Activated gamma-delta T cell (primary cell): Measurements from ENCODE around the gene RFTN1.

Source experiments
- DNase-seq: peaks from one replicate; lab custom pipeline; 2025; lab: John Stamatoyannopoulos, UW

The RFTN1 gene

DNA sequence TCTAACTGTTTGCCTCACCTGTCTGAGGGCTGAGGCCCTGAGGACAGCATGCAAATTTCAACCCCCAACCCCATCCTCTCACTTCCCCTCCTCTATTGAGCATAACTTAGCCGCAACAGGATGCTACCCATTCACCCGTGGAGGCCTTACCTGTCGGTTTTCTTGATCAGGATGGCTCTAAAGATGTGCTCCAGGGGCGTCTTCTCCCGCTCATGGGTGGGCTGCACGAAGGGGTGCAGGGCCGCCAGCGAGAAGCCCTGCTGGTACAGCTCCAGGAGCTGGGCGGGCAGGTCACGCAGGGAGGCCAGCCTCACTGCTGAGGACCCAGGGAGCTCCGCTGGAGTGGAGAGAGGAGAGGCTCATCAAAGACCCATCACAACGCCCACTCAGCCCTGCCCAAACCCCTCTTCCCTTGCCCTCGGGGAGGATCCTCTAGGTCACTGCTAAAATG is 79.8 kb downstream of the RFTN1 start:
- DNase-seq, result no peak

DNA sequence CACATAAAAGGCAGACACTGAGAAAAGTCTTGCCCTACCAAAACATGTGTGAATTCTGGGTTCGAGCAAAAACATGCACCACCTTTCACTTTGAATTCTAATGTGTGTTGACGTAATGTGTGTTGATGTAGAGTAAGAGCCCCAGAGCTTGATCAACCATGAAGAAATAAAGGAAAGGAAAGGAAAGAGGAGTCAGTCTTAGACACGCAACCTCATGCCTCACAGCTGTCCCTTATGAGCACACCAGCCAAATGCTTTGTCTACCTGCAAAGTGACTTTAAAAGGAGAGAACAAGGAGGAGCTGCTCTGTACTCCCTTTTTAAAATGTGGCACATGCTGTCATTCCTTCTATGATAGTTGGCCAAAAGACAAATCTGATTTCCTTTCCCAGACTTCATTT is 80.8 kb downstream of the RFTN1 start:
- DNase-seq, result no peak

DNA sequence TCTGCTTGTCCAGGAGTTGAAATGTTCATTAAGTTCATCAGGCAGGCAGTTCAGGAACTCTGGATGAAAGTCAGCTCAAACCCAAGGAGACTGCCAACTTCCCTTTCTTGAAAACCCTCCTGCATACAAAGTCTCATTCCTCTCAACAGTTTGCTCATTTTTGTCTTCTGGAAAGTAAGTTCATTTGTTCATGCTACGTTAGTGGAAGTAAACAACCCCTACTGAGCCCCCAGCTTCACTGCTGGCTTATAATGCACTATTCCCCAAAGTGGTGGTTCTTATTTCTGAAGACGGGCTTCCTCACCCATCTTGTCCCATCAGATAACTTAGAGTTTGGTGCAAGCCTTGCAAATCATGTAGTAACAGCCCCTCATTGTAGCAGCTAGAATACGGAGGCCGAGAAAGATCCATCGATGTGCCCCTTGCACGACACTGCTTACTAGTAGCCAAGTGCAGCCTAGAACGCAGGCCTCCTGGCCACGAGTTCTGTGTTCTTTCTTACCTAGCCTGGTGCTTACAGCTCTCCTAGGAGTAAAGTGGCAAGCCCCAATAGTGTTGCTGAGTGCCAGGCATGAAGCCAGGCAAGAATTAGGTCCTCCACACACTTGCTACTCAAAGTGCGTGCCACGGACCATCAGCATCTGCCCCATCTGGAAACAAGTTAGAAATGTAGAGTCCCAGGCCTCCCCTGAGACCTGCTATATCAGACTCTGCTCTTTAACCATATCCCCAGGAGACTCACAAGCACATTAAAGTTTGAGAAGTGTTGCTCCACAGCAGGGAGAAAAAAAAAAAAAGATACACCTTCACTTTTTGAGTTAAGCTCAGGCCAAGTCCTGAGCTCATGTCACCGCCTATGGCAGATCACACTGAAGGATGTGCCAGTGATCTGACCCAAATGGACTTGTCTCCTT is 82.5 kb downstream of the RFTN1 start:
- DNase-seq, result no peak

DNA sequence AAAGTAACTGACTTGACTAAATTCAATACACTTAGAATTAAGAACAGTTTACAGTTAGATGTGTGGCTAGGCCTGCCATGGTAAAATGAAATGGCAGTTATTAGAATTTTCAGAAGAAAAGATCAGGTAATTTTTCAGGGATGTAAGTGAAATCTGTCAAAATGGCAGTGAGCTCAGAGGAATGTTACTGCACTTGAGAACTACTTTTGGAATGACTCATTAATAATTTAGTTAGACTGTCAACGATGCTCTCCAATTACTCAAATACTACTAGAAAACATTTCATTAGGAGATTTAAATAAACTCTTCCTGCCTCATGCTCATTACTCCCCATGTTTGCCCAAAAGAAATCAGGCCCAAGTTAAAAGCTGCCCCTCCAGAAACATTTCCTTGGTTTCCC is 84.4 kb downstream of the RFTN1 start:
- no peak for DNase-seq

DNA sequence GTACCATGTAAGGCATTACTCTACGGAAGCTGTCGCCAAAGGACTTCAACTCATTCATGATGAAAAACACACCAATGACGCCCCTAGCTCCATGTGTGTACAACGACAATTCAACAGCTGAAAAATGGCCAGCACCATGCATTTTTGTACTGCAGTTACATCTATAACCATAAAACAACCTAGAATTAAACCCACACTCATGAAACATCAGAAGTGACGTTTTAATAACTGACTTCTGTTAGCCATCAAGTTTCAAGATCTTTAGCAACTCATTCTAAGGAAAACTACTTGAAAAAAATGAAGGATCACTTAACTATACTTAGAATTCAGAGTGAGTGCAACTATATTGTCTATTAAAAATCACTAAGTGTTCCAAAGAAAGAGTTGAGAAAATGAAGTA is 84.9 kb downstream of the RFTN1 start:
- DNase-seq, result no peak

DNA sequence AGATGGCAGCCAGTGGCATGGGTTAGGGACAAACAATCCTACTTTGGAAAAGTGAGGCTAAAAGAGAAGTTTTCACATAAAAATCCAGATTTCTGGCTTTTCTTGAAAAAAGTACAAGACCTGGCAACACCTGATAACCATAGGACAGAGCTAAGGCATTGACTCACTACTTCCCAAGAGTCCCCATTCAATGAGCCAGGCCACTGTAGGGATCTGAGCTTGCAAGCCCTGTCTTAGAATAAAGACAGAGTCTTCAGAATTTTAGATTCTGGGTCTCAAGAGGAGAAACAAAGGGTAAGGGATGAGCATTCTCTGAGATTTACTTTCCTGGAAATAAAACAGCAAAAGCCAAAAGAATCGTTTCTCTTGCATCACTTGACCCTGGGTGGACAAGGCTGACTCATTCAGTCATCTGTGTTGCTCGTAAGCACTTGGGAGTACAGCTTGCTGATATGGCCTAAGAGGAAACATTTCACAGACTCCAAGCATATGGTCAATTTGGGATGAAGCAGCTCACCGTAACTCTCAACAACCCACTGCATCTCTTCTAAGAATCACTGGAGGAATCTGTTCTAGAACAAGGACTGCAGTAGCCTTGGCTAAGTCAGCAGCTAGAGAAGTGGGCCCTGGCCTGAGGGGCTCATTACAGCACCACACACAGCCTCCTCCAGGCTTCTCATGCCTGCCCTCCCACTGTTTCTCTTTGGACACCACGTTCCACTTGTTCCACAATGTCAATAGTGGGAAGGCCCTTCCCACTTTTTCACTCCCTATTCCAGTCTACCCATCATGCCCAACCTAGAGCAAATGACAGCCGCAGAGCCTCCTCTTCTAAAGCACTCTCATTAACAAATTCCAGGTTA is 86.2 kb downstream of the RFTN1 start:
- DNase-seq, result no peak

DNA sequence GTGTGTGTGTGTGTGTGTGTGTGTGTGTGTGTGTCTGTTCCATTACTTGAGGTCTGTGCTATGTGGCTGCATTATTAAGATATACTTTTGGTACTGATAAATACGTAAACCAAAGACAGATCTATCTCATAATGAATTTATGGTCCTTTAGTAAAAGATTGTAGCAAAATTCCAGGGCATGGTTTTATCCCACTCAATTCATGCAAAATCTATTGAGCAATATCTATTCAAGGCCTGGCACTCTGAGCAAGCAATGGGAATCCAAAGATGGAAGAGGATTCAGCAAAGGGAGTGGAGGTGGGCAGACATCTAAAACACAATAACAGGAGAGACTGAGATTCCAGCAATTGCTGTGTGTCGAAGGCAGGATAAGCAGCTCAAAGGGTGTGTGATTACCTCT is 86.8 kb downstream of the RFTN1 start:
- no peak for DNase-seq

DNA sequence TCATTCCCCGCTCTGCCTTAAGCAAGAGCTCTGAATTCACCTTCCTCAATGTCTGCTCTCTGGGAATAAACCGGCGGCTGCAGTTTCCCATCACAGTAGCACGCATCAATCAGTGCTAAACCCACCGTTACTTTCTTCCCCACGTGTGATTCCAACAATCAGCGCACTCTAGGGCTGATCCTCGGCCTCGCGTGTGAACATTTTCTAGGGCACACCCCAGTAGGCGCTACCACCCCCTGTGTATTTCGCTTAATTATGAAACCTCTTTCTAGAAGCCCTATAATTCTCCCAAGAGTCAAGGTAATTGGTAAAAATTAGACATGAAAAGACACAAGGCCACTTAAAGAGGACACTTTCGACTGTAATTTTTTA is 87.5 kb downstream of the RFTN1 start:
- no peak for DNase-seq

DNA sequence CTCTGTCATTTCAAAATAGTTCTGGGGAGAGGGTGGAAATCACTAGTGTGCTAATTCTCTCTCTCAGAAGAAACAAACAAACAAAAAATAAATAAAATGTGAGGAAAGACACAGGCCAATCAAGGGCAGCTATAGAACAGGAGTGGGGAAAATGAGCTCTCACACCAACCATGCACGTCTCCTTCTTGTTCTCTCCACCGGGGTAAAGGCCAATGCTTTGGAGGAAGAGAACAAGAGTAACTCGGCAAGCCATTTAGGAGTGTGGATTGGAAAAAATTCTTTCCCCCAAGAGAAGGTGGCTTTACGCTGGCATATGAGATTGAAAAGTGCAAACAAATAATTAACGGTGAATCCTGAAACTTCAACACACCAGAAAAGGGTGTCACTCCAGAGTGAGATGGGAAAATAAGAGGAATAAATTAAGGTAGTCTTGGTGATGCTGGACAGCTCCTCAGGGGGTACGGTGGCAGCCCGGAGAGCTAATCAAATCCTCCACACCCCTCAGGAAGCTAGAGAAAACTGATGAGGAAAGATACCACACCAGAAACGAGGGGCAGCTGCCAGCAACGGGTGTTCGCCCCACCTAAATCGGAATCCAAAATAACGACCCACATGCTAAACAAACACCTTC is 88.0 kb downstream of the RFTN1 start:
- no peak for DNase-seq

DNA sequence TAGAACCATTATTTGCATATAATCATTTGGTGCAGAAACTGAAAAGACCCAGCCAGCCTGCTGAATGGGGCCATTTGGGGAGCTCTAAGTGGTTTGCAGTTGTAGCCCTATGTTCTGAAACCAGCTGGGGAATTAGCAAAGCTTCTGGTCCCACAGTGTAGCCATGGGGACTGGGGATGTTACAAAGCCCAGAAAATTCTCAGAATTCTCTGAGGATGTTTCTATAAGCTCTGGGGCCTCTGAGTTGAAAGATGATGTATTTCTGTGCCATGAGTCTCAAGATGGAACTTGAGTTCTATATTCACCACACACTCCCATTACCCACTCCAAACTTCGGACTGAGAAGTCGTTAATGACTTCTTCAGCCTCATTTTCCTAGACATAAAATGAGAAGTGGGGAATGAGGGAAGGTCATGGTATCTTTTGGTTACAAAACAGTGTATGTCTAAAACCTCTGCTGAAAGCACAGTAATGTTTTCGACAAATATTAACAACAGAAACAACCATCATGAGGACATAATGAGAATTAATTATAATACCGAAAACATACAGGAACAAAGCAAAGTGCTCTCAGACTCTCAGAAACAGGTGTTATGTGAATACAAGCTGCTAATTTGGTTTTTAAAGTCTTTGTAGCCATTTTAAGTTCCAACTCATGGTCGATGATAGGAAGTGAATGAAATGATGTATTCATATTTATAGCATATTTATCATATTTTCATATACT is 89.4 kb downstream of the RFTN1 start:
- no peak for DNase-seq

DNA sequence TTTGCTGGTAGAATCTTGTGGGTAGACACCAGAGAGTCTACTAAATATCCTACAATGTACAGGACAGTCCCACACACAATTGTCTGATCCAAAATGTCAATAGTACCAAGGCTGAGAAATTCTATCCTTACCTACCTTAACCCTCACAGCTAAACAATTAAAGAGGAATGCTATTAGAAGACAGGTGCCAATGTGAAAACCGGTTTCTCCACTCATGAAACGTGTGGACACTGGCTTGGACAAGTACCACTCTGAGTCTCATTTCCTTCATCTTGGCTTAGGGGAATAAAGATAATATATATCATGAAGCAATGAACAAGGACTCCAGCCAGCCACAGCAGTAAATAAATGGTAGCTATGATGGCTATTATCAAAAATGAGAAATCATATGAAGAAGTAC is 90.2 kb downstream of the RFTN1 start:
- no peak for DNase-seq

DNA sequence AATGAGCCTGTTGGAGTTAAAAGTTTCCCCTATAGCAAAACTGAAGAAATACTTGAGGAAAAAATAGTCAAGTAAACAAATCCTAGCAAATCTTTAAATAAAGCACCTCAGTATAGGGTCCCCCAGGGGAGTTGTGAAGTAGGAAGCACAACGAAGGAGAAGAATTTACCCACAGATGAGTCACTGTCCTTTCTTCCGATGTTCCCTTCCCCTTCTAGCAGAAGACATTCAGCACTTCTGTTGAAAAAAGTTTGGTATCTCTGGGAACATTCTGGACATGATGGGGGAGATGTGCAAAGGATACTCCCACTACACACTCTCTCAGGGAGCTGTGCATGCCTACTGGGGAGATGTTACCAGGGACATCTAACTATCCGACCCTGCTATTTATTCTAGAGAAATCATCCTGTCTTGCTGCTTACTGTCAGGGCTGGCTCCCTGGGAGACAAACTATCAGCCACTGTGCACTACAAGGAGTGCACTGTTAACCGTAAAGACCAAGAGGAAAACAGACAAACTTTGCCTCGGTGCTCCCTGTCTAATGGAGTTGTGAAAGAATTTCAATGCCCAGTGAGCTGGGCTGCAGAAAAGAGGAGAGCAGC is 93.8 kb downstream of the RFTN1 start:
- no peak for DNase-seq

DNA sequence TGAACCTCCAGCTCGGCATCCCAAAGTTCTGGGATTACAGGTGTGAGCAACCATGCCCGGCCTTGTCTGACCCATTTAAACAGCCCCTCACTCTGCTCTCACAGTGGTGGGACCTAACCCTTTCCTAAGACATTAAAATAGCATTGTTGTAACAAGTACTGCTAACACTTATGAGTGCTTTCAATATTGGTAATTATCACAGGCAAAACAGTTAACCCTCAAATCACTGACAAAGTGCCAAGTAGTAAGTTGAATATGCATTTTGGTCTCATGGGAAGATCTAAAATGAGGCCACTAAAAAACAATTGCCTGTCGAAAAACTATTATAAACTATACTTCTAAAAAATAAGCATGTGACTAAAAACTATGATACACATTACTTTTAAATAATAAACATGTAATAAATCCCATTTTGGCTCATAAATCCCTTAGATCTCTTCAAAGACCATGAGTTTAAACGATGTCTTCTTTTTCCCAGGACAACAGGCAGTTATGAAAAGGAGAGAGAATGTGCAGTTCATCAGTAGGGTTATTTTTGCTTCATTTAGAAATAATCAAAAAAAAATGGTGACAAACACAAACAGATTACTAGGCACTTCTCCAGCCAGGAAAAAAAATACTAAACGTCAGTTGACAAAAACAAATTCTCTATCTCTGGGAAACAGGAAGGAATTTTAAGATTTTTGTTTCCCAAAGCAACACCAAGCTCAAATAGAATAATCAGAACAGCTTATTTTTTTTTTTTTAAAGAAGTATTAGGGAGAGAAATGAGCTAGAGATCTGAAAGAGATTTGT is 95.4 kb downstream of the RFTN1 start:
- DNase-seq, result no peak

DNA sequence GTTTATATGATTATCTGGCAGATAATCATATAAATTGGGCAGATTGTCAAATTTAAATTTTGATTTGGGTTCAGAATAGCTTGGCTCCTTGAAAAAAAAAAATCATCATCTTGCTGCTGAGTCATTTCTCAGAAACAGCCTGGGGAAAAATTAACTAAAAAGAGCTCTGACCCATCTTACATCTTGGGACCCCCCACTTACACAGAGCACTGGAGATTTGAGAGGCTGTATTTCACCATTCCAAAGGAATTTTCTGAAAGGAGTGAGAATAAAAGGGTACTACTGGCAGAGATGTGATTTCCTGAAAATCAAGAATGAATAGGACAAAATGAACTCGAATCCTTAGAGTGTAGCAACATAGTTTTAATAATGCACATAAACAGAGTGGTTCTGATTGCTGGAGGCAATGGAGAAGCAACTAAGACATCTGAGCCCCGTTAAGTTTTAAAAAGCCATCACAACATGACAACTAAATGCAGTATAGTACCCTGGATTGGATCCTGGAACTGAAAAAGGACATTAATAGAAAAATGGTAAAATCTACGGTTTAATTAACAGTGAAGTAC is 97.5 kb downstream of the RFTN1 start:
- DNase-seq, result no peak

DNA sequence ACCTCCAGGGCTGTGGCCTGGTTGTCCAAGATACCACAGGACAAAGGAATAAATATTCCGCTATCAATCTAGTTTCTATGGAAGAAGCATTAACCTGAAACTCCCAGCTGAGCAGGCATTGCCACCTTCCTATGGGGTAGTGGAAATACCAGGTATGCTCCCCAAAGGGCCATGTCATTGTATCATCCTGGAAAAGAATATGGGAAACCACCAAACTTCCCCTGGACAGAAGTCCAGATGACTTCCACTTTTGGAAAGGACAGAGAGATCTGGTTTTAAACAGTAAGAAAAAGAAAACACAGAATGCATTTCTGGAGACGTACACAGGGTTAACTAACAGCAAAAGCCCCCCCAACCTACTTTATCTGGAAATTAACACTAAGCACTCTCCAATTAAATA is 100.2 kb downstream of the RFTN1 start:
- DNase-seq, result no peak

DNA sequence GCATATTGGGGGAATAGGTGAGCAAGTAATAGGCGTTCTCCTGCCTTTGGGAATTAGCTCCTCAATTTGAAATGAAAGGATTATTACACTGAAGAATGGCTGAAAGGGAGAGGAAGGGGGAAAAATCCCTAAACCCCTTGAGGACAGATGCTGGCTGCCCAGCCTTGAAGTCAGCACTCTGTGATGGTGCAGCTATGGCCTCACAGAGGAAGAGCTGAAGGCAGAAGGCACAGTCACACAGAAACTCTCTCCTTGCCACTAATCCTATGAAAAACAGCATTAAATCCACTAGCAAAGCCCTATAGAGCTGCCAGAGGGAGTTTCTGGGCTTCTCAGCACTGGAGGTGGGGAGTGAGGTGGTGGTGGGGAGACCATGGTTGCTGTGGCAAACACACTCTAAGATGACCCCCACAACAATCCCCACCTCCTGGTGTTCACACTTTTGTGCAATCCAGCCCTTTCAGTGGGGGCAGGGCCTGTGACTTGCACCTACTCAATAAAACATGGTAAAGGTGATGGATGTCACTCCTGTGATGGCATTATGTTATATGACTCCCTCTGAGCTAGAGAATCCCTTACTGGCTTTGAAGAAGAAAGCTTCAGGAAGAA is 101.2 kb downstream of the RFTN1 start:
- no peak for DNase-seq

DNA sequence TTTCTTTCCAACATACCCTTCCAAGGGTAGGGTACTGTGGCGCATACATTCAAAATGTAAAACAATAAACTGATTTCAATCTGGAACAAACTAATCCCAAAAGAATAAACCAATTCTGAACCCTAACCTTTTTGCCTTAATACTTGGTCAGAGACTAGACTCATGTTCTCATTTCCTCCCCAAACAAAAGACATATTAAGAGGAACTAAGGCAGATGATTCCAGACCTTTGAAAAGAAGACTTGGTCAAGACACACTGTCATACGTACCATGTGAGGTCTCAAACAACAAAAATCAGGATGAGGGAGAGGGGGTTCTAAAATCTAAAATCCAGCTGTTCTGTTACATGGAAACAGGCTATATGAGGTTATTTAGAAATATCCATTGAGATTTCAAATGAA is 102.1 kb downstream of the RFTN1 start:
- no peak for DNase-seq

DNA sequence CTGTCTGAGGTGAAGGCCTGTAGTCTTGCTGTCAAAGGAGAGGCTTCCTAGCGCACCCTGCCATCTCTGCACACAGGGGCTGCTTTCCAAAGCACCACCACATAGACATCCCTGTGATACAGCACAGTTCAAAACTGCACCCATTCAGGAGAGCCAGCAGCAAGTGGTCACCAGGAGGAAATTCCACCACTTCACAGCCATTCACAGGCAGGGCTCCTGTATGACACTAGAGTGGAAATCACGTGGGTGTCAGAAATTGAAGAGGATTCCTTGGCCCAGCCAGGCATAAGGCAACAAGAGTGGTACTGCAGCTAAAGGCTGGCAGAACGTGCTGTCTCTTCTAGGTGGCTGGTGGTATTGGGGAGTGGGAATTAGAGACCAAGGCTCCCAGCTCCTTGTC is 102.8 kb downstream of the RFTN1 start:
- DNase-seq, result no peak

DNA sequence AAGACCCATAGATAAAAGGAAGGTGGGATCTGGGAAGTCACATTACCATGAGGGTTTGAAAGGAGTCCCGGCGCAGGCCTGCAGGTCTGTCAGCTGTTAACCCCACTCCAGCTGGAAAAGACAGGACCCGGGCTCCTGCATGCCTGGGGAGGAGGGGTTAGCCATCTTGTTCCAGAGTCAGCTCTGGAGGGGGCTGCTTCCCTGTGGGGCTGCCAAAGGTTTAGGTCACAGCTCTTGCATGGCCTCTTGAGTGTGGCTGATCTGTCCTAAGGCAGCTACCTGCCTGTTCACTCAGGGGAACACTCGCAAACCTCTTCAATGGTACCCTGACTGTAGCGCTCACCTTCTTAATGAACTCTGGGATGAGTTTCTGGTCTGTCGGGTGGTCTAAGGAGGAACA is 104.5 kb downstream of the RFTN1 start:
- DNase-seq, result no peak

DNA sequence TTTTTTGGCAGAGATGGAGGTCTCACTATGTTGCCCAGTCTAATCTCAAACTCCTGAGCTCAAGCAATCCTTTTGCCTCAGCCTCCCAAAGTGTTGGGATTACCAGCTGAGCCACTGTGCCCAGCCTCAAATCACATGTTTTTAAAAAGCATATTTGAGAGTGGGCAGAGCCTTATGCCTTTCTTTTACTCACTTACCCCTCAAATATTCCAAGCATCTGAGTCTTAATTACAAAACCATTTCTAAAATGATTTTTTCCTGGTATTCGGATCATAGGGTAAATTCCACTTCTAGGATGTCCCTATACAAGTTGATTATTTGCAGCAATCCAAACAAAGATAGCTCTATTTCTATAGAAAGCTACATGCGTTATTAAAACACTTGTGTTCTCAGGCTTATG is 106.1 kb downstream of the RFTN1 start:
- DNase-seq, result no peak
